AG08396 (cell line): Measurements from ENCODE around the gene PNLIPRP2.

ENCODE experiments used
- DNase-seq: peaks from one replicate; pipeline ENCODE4 v3.0.0; 2012; ENCODE audit warnings: low spot score, mixed read lengths

PNLIPRP2 gene

GRCh38 chr10:116683821-116684220 is 63.1 kb downstream of the PNLIPRP2 start:
- DNase-seq: no peak

GRCh38 chr10:116684781-116685180 is 64.0 kb downstream of the PNLIPRP2 start:
- DNase-seq: no peak

- DNase-seq: no peak
Measured at GRCh38 chr10:116685807-116686206, 65.1 kb downstream of the PNLIPRP2 start.

GRCh38 chr10:116686632-116687031 is 65.9 kb downstream of the PNLIPRP2 start:
- DNase-seq: no peak

- no peak for DNase-seq
Measured at GRCh38 chr10:116687633-116688032, 66.9 kb downstream of the PNLIPRP2 start.

- DNase-seq: peak; percentile 63
Measured at GRCh38 chr10:116688241-116688711, 67.5 kb downstream of the PNLIPRP2 start.

GRCh38 chr10:116688741-116689495 is 68.2 kb downstream of the PNLIPRP2 start:
- no peak for DNase-seq

- DNase-seq: no peak
Measured at GRCh38 chr10:116689744-116690143, 69.0 kb downstream of the PNLIPRP2 start.

- no peak for DNase-seq
Measured at GRCh38 chr10:116690356-116691322, 69.9 kb downstream of the PNLIPRP2 start.

- DNase-seq: no peak
Measured at GRCh38 chr10:116691635-116692034, 70.9 kb downstream of the PNLIPRP2 start.

GRCh38 chr10:116692225-116692624 is 71.5 kb downstream of the PNLIPRP2 start:
- no peak for DNase-seq

GRCh38 chr10:116694243-116694926 is 73.6 kb downstream of the PNLIPRP2 start:
- no peak for DNase-seq
